ENCODE data around the gene PROM1. TPM values are rescaled to one million over a fixed set of nuclear protein-coding genes. Genes with fewer than 3 reads are reported as not detected.

PROM1 gene
- total and polyA plus RNA-seq, 2 of the 4 experiments (the other 2 are of a cell fraction): not detected

GRCh38 chr4:16104520-16104919 lies 20.7 kb upstream of the PROM1 start:
- H2BK20ac ChIP-seq (ENCODE audit: low read depth, low read length): no peak overlapping the region
- H3K9me1 ChIP-seq (ENCODE audit: insufficient read depth, low read length): no peaks in the 10 kb centered on the region
- no TSS peak for BruUV-seq (replicated peaks)
- H3K56ac ChIP-seq (ENCODE audit: extremely low read depth, insufficient read depth, low read length): no peak overlapping the region
- peaks cover 13% of the 10 kb centered on the region for H3K27me3 ChIP-seq (ENCODE audit: control insufficient read depth, insufficient read depth, low read length)
- no peak overlapping the region for H2BK15ac ChIP-seq (ENCODE audit: low read depth, low read length)
- ChIA-PET CTCF (no interaction called here), POLR2A (ENCODE audit: unreplicated experiment) (no interaction called here)
- no peak overlapping the region for H3K23ac ChIP-seq (ENCODE audit: low read depth, low read length)
- H3K79me1 ChIP-seq (ENCODE audit: low read depth in 1 of 2, low read length in 2 of 2): no peaks in the 10 kb centered on the region
- H3K4me3 ChIP-seq (ENCODE audit: insufficient read depth, low read depth, low read length): no peak overlapping the region
- H3K14ac ChIP-seq (replicated peaks; ENCODE audit: low read depth, low read length): no peak overlapping the region
- intact Hi-C loops (cut with micrococcal nuclease) (no loop called here), dilution Hi-C loops (cut with HindIII; ENCODE audit: low sequenced_read_pairs, unreplicated experiment) (no loop called here), in situ Hi-C loops (cut with MboI; ENCODE audit: low sequenced_read_pairs) (no loop called here)
- ATAC-seq (ENCODE audit: low read depth) (no peak), DNase-seq (no peak)
- H2AK9ac ChIP-seq (replicated peaks; ENCODE audit: low read depth, low read length, poor library complexity): no peak overlapping the region
- H2BK5ac ChIP-seq (ENCODE audit: low read depth, low read length, poor library complexity, severe bottlenecking): no peak overlapping the region
- no peak overlapping the region for H3K27ac ChIP-seq (ENCODE audit: insufficient read depth, low read length)
- no peak overlapping the region for H2BK120ac ChIP-seq (ENCODE audit: low read depth, low read length)
- no CpG with 5 or more reads among the region's 2 CpGs for WGBS, 2 experiments (ENCODE audit: extremely low coverage in 2 of 2, insufficient read length in 1 of 2)
- no peak overlapping the region for H4K91ac ChIP-seq (ENCODE audit: insufficient read depth, low read depth, low read length)
- H3K4me2 ChIP-seq (ENCODE audit: low read depth, low read length): no peak overlapping the region
- TF ChIP-seq SMC3 (IDR thresholded peaks at IDR 0.05; ENCODE audit: low read depth, low read length) (no peak), CTCF (conservative IDR thresholded peaks at IDR 0.05; ENCODE audit: low read depth, low read length) (no peak), CHD1 (IDR thresholded peaks at IDR 0.05; ENCODE audit: low read depth, low read length) (no peak), MAZ (IDR thresholded peaks at IDR 0.05; ENCODE audit: borderline replicate concordance, low read depth, low read length) (no peak), USF2 (IDR thresholded peaks at IDR 0.05; ENCODE audit: low read depth, low read length) (no peak), POLR2A (IDR thresholded peaks at IDR 0.05; ENCODE audit: low read depth, low read length) (no peak), RFX5 (IDR thresholded peaks at IDR 0.05; ENCODE audit: low read depth, low read length) (no peak), RAD21 (IDR thresholded peaks at IDR 0.05; ENCODE audit: low read length) (no peak), FOS (IDR thresholded peaks at IDR 0.05; ENCODE audit: low read depth, low read length) (no peak), BHLHE40 (IDR thresholded peaks at IDR 0.05; ENCODE audit: low read depth, low read length) (no peak), MAFK (IDR thresholded peaks at IDR 0.05; ENCODE audit: low read depth, low read length) (no peak), NFE2L2 (IDR thresholded peaks at IDR 0.05; ENCODE audit: low read depth, low read length) (no peak), MXI1 (IDR thresholded peaks at IDR 0.05; ENCODE audit: borderline replicate concordance, low read depth, low read length) (no peak)
- no peak overlapping the region for H4K8ac ChIP-seq (ENCODE audit: low read depth in 2 of 2, low read length in 2 of 2)
- no peak overlapping the region for H4K5ac ChIP-seq (ENCODE audit: low read depth, low read length)
- H3K4me1 ChIP-seq (ENCODE audit: control insufficient read depth, insufficient read depth, low read length): no peaks in the 10 kb centered on the region
- no peak overlapping the region for H3K4ac ChIP-seq (ENCODE audit: low read depth, low read length)
- H2AFZ ChIP-seq (replicated peaks; ENCODE audit: low read length, poor library complexity): no peak overlapping the region
- H2AK5ac ChIP-seq (ENCODE audit: low read depth, low read length): no peak overlapping the region
- no peak overlapping the region for H3K9ac ChIP-seq (ENCODE audit: low read depth, low read length)
- no peaks in the 10 kb centered on the region for H4K20me1 ChIP-seq (ENCODE audit: insufficient read depth, low read length)
- no peaks in the 10 kb centered on the region for H3K36me3 ChIP-seq (ENCODE audit: control insufficient read depth, insufficient read depth, low read length)
- no peaks in the 10 kb centered on the region for H3K9me3 ChIP-seq (ENCODE audit: control insufficient read depth, insufficient read depth, low read length)
- no peak overlapping the region for H3K18ac ChIP-seq (ENCODE audit: low read depth, low read length)
